AG09319 (cell line): ENCODE data around the gene NXPH4.

ENCODE experiments used
- DNase-seq: peaks from one replicate; pipeline ENCODE4 v3.0.0-alpha.2; 2010; ENCODE audit warnings: low read depth; ENCODE audit errors: extremely low read depth
- TF ChIP-seq, protein P1 (sequence below): IDR thresholded peaks from 2 replicates; pipeline ENCODE4 v1.5.1; 2011; ENCODE audit warnings: low read depth, mild to moderate bottlenecking, inconsistent platforms, low read length, moderate library complexity

NXPH4 gene

DNA sequence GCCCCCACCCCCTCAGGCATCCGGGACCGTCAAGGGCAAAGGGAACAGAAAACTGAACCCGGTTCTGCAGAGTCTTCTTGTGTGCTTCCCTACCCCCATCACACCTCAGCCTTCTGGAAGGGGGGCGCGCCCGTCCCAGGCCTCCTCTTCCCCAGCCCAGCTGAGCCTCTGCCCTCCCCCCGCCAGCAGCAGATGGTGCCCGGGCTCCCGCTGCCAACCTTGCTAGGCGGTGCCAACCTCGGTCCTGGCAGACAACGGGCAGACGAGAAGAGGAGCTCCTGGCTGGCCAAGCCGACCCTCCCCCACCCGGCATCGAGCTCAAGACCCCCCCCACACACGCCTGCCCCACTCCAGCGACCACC lies 25.7 kb downstream of the NXPH4 start:
- no peak for DNase-seq
- TF ChIP-seq, protein P1, sequence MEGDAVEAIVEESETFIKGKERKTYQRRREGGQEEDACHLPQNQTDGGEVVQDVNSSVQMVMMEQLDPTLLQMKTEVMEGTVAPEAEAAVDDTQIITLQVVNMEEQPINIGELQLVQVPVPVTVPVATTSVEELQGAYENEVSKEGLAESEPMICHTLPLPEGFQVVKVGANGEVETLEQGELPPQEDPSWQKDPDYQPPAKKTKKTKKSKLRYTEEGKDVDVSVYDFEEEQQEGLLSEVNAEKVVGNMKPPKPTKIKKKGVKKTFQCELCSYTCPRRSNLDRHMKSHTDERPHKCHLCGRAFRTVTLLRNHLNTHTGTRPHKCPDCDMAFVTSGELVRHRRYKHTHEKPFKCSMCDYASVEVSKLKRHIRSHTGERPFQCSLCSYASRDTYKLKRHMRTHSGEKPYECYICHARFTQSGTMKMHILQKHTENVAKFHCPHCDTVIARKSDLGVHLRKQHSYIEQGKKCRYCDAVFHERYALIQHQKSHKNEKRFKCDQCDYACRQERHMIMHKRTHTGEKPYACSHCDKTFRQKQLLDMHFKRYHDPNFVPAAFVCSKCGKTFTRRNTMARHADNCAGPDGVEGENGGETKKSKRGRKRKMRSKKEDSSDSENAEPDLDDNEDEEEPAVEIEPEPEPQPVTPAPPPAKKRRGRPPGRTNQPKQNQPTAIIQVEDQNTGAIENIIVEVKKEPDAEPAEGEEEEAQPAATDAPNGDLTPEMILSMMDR = no peak

DNA sequence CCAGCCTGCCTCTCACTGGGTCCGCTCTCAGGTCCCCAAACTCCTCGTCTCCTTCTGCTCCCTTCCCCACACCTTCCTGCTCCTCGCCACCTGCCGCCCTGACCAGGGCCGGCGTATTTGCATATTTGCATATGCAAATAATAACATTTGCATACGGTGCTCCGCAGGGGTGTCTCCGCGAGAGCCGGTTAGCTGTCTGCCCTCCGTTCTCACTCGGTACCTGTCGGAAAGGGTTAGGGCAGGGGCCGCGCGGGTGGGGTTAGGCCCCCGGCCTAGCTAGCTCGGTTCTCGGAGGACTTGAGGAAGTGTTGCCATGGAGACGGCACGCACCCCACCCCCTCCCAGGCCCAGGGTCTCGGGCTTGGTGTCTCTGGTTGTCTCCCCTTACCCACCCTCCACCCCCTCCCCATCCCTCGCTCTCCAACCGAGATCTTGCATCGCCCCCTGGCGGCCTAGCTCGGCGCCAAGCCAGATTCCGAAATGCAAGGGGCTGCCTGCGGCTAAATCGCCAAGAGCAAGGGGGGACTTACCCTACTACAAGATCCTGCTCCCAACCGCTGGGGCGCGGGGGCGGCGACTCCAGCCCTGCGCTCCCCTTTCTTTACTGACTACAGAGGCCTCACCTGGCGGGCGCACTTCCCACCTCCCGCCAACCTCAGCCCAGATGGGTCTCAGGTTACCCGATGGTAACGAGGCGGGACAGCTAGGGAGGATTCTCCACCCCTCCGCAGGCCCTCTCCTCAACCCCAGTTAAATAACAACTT lies 26.3 kb downstream of the NXPH4 start:
- TF ChIP-seq, protein P1 = peak; percentile 60
- DNase-seq = no peak

DNA sequence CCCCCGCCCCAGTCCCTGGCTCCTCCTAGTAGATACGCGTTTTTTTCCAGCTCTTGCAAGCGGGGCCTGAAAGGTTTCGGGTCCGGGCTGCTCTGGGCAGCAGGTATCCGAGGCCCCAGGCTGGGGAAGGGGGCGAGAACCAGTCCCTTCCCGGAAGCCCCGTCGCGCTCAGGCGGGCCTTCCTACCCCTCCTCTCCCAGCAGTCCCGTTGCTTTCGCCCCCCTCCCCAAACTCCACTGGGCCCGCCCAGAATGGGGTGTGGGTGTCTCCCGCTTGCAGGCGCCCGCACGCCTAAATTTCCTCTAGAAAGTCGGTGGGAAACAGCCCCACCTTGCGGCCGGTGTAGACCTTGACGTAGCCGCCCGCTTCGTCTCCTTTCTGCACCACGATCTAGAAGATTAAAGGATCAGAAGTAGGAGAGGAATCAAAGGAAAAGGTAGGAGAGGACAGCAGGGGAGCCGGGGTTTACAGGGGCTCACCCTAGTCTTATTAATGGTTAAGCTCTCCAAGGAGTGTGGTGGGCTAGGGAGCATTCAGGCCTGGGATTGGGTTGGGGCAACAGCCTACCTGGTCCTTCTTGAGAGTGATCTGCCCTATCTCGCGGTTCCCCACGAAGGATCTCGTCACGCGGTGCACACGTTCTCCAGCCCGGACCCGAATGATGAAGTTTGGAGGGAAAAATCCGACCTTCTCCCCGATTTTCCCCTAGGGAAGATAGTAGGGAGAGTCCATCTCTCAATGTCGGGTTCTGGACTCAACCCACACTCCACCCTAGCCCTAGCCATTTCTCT lies 27.1 kb downstream of the NXPH4 start:
- DNase-seq = no peak
- TF ChIP-seq, protein P1 = peak; percentile 82

DNA sequence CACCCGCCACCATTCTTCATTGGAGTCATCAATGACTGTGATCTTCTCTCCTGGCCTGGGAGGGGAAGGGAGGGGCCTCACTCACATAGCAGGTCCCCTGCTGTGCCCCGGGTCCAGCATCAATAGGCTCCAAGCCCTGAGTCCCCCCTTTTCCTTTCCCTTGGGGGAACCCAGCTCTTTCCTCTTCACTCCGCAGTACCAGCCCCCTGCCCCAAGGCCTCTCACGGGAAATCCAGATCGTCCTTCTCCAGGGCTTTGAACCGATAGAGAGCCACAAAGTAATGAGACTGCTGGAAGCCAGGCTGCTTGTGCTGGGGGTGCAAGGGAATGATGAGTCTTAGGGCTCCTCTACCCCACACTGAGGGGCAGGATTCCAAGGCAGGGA lies 27.7 kb downstream of the NXPH4 start:
- DNase-seq = no peak
- TF ChIP-seq, protein P1 = no peak

DNA sequence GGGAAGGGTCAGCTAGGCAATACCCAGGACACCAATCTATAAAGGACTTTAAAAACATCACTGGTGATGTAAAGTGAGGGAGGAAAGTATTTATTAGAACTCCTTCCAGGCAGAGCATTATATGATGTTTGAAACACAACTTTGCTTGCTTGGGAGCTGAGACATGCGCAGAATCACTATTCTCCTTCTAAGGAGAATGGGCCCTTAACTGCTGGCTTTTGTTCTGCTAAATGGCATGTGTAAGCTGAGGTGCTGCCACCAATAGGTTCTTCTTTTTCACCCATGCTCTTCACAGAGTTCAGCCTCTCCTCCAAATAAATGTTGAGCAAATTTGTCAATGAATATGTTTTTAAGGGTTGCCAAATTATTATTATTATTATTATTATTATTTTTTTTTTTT lies 30.4 kb downstream of the NXPH4 start:
- TF ChIP-seq, protein P1 = no peak
- DNase-seq = no peak

DNA sequence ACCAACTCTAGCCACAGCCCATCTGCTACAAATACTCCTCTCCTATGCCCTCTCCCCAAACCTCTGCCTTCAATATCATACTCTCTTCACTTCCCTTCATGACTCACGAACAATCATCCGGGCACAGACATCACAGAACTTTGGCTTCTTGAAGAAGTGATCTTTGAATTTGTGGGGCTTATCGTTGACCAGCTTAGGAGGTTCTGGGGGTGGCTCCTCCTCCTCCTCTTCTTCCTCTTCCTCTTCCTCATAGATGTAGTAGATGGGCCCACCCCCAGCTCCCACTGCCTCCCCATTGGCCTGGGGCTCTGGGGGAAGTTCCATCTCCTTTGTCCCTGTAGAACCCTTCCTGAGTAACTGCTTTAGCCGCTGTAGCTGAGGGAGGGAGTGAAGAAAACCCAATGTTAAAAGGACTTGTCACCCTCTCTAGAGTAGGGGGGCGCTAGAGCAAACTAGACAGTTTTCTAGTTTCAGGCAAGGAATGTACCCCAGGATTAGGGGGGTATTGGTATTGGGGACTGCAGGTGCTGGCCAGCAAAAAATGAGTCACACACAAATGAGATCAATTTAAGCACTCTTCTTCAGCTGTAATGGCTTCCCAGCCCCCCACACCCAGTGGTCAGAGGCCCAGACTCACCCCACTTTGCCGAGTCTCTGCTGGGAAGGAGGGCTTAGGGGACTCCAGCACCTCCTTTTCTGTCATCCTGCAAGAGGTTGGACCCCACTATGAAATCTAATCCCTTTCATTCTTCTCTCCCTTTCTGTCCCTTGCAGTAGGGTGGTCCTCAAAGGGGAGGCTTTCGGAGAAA lies 32.5 kb downstream of the NXPH4 start:
- TF ChIP-seq, protein P1 = no peak
- no peak for DNase-seq
